Medulla oblongata (tissue), 1 donor: ENCODE results near the gene DOK7.

Source experiments
- DNase-seq: peaks from one replicate; pipeline ENCODE4 v3.0.0-alpha.2; 2015; ENCODE audit errors: extremely low spot score

The DOK7 gene

GRCh38 chr4:3475041-3475712 lies 12.1 kb downstream of the DOK7 start:
- DNase-seq, result no peak

DNA sequence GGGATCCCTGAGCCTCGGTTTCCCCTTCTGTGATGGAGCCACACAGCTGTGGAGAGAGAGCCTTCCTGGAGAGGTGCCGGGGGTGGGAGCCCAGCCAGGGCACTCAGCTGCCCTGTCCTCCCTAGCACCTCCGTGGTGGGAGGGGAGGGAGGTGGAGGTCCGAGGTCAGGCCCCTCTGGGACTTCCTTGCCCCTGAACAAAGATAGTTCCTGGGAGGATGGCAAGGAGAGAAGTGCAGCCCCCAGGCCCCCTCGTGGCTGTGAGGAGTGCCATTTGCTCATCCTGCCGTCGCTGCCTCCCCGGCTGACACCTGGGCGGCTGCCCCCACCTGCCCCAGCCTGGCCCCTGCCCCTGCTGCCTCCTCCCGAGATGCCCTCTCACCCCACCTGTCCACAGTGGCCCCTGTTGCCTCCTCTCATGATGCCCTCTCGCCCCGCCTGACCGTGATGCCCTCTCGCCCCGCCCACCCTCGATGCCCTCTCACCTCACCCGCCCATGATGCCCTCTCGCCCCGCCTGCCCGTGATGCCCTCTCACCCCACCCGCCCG lies 12.7 kb downstream of the DOK7 start:
- no peak for DNase-seq

- no peak for DNase-seq
Measured at GRCh38 chr4:3476341-3476747, 13.2 kb downstream of the DOK7 start.

GRCh38 chr4:3476936-3477749 lies 14.0 kb downstream of the DOK7 start:
- DNase-seq, result no peak

GRCh38 chr4:3477750-3478430 lies 14.8 kb downstream of the DOK7 start:
- DNase-seq, result no peak

GRCh38 chr4:3478446-3479357 lies 15.6 kb downstream of the DOK7 start:
- no peak for DNase-seq

DNA sequence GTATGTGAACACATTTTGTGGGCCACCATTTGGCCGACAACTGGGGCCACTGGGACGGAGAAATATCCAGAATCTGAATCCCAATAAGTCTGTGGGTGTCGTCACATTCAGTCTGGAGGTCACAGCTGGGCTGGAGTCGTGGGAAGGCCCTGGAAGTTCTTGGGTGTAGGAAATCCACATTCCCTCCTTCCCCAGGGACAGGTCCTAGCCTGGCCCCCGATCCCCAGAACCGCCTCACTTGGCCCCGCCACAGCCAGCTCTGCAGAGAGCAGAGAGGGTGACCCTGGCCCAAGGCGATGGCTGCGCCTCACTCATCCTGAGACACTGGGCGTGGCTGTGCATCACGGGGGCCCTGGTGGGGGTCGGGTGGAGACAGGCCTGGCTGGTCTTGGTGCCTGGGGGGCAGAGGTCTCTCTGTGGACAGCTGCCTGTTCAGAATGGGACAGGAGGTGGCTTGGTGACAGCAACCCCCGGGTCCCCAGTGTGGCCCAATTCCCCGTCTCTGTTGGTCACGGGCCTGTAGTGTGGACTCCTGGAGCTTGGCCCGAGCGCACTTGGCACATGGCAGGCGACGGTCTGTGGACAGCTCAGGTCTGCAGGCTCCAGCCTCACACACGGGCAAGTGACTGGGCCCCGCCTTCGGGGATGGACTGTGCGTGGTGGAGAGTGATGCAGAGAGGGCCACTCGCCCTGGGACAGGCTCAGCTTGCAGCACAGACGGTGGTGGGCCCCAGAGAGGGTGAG lies 16.4 kb downstream of the DOK7 start:
- no peak for DNase-seq

- DNase-seq, result peak; percentile 64
Measured at GRCh38 chr4:3480528-3481112, 17.5 kb downstream of the DOK7 start.

- no peak for DNase-seq
Measured at GRCh38 chr4:3481113-3481531, 18.0 kb downstream of the DOK7 start.

GRCh38 chr4:3481783-3482393 lies 18.8 kb downstream of the DOK7 start:
- no peak for DNase-seq

- DNase-seq, result no peak
Measured at GRCh38 chr4:3482707-3483106, 19.6 kb downstream of the DOK7 start.

DNA sequence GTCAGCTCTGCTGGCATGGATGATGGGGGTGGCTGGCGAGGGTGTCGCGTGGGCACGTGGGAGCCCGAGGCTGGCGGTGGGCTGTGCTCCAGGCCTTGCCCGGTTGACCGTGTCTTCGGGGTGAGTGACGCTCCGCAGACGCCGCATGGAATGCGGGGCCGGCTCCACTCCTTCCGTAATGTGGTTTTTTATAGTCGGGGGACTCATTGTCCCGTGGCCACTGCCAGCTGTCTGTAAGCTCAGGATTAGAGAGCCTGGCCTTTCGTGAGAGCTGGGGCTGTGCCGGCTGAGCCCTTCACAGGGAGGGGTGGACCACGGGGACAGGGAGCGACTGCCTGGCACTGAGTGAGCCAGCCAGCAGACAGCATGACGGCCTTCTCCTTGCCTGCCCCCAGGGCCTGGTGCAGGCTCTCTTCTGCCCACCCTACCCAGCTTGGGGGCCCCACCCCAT lies 20.4 kb downstream of the DOK7 start:
- peak; percentile 40 for DNase-seq

- DNase-seq, result peak; percentile 37
Measured at GRCh38 chr4:3484057-3484973, 21.2 kb downstream of the DOK7 start.

DNA sequence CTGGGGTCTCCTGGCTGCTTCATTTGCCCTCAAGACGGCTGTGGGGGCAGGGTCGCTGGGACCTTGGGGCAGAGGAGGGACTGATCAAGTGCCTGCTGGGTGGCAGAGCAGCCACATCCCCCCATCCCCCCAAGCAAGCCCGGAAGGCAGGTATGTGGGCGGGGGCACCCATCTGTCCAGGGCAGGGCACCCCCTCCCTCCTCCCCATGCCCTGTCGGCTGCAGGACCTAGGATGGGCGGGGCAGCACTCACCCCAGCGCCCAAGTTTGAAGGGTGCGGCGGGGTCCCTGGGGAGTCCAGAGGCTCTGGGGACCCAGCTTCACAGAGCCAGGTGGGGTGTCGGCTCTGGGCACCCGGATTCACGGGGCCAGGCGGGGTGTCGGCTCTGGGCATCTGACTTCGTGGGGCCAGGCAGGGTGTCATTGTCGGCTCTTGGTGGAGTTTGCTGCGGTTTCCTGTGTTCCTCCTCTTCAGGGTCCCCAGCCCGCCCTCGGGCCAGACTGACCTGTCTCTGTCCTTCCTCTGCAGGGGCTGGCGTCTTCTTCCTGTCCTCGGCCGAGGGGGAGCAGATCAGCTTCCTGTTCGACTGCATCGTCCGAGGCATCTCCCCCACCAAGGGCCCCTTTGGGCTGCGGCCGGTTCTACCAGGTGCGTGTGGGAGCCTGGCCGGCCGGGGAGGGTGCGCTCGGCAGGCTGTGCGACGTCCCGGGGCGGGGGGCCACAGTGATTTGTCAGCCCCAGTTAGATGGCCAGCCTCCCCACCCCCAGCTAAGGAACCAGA lies 22.1 kb downstream of the DOK7 start:
- DNase-seq, result no peak

GRCh38 chr4:3485886-3486540 lies 22.9 kb downstream of the DOK7 start:
- DNase-seq, result no peak

GRCh38 chr4:3486541-3487540 lies 23.7 kb downstream of the DOK7 start:
- peak; percentile 46 for DNase-seq
